ENCODE data around the gene NDUFS4.
"Not testable (repeated sequence)": the region's sequence is repeated elsewhere in the genome, so short reads cannot be mapped to it uniquely, and the experiment has no call there.

The NDUFS4 gene

DNA sequence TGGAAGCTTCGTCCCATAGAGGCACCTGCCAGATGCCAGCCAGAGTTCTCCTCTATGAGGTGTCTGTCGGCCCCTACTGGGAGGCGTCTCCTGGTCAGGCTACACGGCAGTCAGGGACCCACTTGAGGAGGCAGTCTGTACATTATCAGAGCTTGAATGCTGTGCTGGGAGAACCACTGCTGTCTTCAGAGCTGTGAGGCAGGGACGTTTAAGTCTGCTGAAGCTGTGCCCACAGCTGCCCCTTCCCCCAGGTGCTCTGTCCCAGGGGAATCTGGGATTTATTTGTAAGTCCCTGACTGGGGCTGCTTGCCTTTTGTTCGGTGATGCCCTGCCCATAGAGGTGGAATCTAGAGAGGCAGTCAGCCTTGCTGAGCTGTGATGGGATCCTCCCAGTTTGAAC lies 70.8 kb downstream of the NDUFS4 start:
- H3K27me3 ChIP-seq (ENCODE audit: control insufficient read depth in 1 of 2, insufficient read depth in 2 of 2, low read length in 2 of 2) = no peaks in the 10 kb centered on the region
- H3K27ac ChIP-seq (ENCODE audit: low read depth, low read length) = no peak overlapping the region
- H3K4me3 ChIP-seq (ENCODE audit: low read depth in 1 of 2, low read length in 2 of 2) = no peak overlapping the region
- H3K9ac ChIP-seq (ENCODE audit: low read depth in 1 of 2, low read length in 2 of 2) = no peak overlapping the region
- no peaks in the 10 kb centered on the region for H3K4me1 ChIP-seq (ENCODE audit: control insufficient read depth in 1 of 2, insufficient read depth in 2 of 2, low read length in 2 of 2)
- no peaks in the 10 kb centered on the region for H3K9me3 ChIP-seq (ENCODE audit: control insufficient read depth in 1 of 2, low read length in 2 of 2)
- H3K36me3 ChIP-seq (ENCODE audit: control insufficient read depth in 1 of 2, insufficient read depth in 2 of 2, low read length in 2 of 2) = peaks cover 0 to 15% of the 10 kb centered on the region in 2 donors

DNA sequence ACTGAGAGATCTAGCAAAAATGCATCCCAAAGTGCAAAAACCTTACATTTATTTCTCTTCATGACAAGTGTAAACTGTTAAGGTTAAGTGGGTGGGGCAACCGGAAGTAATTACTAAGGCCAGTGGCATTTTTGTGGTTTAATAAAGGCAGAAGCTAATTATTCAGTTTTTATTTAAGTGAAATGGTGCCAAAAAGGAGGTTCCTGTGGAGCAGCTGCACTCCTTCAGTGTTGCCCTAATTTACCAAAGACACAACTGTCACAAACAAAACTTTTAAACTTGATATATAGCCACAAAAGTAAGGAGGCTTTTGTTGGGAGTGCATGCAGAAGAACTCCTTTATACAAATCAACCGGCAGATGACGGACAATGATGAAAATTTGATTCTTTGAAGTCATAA lies 81.6 kb downstream of the NDUFS4 start:
- Histone ChIP-seq H3K9ac (ENCODE audit: low read depth in 1 of 2, low read length in 2 of 2) (no peak overlapping the region), H3K27ac (ENCODE audit: low read depth, low read length) (no peak overlapping the region), H3K9me3 (ENCODE audit: control insufficient read depth in 1 of 2, low read length in 2 of 2) (no peaks in the 10 kb centered on the region), H3K4me3 (ENCODE audit: low read depth in 1 of 2, low read length in 2 of 2) (no peak overlapping the region), H3K27me3 (ENCODE audit: control insufficient read depth in 1 of 2, insufficient read depth in 2 of 2, low read length in 2 of 2) (no peaks in the 10 kb centered on the region), H3K4me1 (ENCODE audit: control insufficient read depth in 1 of 2, insufficient read depth in 2 of 2, low read length in 2 of 2) (no peaks in the 10 kb centered on the region), H3K36me3 (ENCODE audit: control insufficient read depth in 1 of 2, insufficient read depth in 2 of 2, low read length in 2 of 2) (peaks cover 0 to 6% of the 10 kb centered on the region in 2 donors)

- Histone ChIP-seq H3K9ac (ENCODE audit: low read depth in 1 of 2, low read length in 2 of 2) (no peak overlapping the region), H3K9me3 (ENCODE audit: control insufficient read depth in 1 of 2, low read length in 2 of 2) (no peaks in the 10 kb centered on the region), H3K27ac (ENCODE audit: low read depth, low read length) (no peak overlapping the region), H3K4me3 (ENCODE audit: low read depth in 1 of 2, low read length in 2 of 2) (no peak overlapping the region), H3K27me3 (ENCODE audit: control insufficient read depth in 1 of 2, insufficient read depth in 2 of 2, low read length in 2 of 2) (no peaks in the 10 kb centered on the region), H3K36me3 (ENCODE audit: control insufficient read depth in 1 of 2, insufficient read depth in 2 of 2, low read length in 2 of 2) (peaks cover 0 to under 1% of the 10 kb centered on the region in 2 donors), H3K4me1 (ENCODE audit: control insufficient read depth in 1 of 2, insufficient read depth in 2 of 2, low read length in 2 of 2) (no peaks in the 10 kb centered on the region)
Observed at GRCh38 chr5:53643445-53643844, 83.0 kb downstream of the NDUFS4 start.

- no peak overlapping the region for H3K4me3 ChIP-seq (ENCODE audit: low read depth in 1 of 2, low read length in 2 of 2)
- no peaks in the 10 kb centered on the region for H3K4me1 ChIP-seq (ENCODE audit: control insufficient read depth in 1 of 2, insufficient read depth in 2 of 2, low read length in 2 of 2)
- H3K9me3 ChIP-seq (ENCODE audit: control insufficient read depth in 1 of 2, low read length in 2 of 2) = no peaks in the 10 kb centered on the region
- no peak overlapping the region for H3K9ac ChIP-seq (ENCODE audit: low read depth in 1 of 2, low read length in 2 of 2)
- peaks cover 0 to 11% of the 10 kb centered on the region in 2 donors for H3K36me3 ChIP-seq (ENCODE audit: control insufficient read depth in 1 of 2, insufficient read depth in 2 of 2, low read length in 2 of 2)
- no peak overlapping the region for H3K27ac ChIP-seq (ENCODE audit: low read depth, low read length)
- no peaks in the 10 kb centered on the region for H3K27me3 ChIP-seq (ENCODE audit: control insufficient read depth in 1 of 2, insufficient read depth in 2 of 2, low read length in 2 of 2)
Observed at GRCh38 chr5:53645078-53645477, 84.6 kb downstream of the NDUFS4 start.

DNA sequence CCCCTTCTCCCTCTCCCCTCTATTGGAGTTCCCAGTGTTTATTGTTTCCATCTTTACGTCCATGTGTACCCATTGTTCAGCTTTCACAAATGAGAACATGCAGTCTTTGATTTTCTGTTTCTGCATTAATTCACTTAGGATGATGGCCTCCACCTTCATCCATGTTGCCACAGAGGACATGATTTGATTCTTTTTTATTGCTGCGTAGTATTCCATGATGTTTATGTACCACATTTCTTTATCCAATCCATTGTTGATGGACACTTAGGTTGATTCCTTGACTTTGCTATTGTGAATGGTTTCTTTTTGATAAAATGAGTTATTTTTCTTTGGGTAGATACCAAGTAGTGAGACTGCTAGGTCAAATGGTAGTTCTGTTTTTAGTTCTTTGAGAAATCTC lies 88.9 kb downstream of the NDUFS4 start:
- no peaks in the 10 kb centered on the region for H3K9me3 ChIP-seq (ENCODE audit: control insufficient read depth in 1 of 2, low read length in 2 of 2)
- H3K27me3 ChIP-seq (ENCODE audit: control insufficient read depth in 1 of 2, insufficient read depth in 2 of 2, low read length in 2 of 2) = no peaks in the 10 kb centered on the region
- no peak overlapping the region for H3K27ac ChIP-seq (ENCODE audit: low read depth, low read length)

GRCh38 chr5:53660573-53660972 lies 100.1 kb downstream of the NDUFS4 start:
- not testable (repeated sequence) for H3K9ac ChIP-seq (ENCODE audit: low read depth in 1 of 2, low read length in 2 of 2); H3K27ac ChIP-seq (ENCODE audit: low read depth, low read length); H3K27me3 ChIP-seq (ENCODE audit: control insufficient read depth in 1 of 2, insufficient read depth in 2 of 2, low read length in 2 of 2); H3K9me3 ChIP-seq (ENCODE audit: control insufficient read depth in 1 of 2, low read length in 2 of 2); H3K36me3 ChIP-seq (ENCODE audit: control insufficient read depth in 1 of 2, insufficient read depth in 2 of 2, low read length in 2 of 2); H3K4me1 ChIP-seq (ENCODE audit: control insufficient read depth in 1 of 2, insufficient read depth in 2 of 2, low read length in 2 of 2); H3K4me3 ChIP-seq (ENCODE audit: low read depth in 1 of 2, low read length in 2 of 2)

More for the DNA sequence above, 88.9 kb downstream of the NDUFS4 start:
- Histone ChIP-seq H3K36me3 (ENCODE audit: control insufficient read depth in 1 of 2, insufficient read depth in 2 of 2, low read length in 2 of 2) (peaks cover 0 to 15% of the 10 kb centered on the region in 2 donors), H3K9ac (ENCODE audit: low read depth in 1 of 2, low read length in 2 of 2) (no peak overlapping the region), H3K4me3 (ENCODE audit: low read depth in 1 of 2, low read length in 2 of 2) (no peak overlapping the region), H3K4me1 (ENCODE audit: control insufficient read depth in 1 of 2, insufficient read depth in 2 of 2, low read length in 2 of 2) (no peaks in the 10 kb centered on the region)

DNA sequence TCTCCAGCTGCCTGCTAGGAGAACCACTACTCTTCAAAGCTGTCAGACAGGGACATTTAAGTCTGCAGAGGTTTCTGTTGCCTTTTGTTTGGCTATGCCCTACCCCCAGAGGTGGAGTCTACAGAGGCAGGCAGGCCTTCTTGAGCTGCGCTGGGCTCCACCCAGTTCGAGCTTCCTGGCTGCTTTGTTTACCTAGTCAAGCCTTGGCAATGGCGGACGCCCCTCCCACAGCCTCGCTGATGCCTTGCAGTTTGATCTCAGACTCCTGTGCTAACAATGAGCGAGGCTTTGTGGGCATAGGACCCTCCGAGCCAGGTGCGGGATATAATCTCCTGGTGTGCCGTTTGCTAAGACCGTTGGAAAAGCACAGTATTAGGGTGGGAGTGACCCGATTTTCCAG lies 104.9 kb downstream of the NDUFS4 start:
- H3K9ac ChIP-seq (ENCODE audit: low read depth in 1 of 2, low read length in 2 of 2); H3K9me3 ChIP-seq (ENCODE audit: control insufficient read depth in 1 of 2, low read length in 2 of 2); H3K36me3 ChIP-seq (ENCODE audit: control insufficient read depth in 1 of 2, insufficient read depth in 2 of 2, low read length in 2 of 2); H3K4me1 ChIP-seq (ENCODE audit: control insufficient read depth in 1 of 2, insufficient read depth in 2 of 2, low read length in 2 of 2); H3K4me3 ChIP-seq (ENCODE audit: low read depth in 1 of 2, low read length in 2 of 2); H3K27me3 ChIP-seq (ENCODE audit: control insufficient read depth in 1 of 2, insufficient read depth in 2 of 2, low read length in 2 of 2); H3K27ac ChIP-seq (ENCODE audit: low read depth, low read length): not testable (repeated sequence)

DNA sequence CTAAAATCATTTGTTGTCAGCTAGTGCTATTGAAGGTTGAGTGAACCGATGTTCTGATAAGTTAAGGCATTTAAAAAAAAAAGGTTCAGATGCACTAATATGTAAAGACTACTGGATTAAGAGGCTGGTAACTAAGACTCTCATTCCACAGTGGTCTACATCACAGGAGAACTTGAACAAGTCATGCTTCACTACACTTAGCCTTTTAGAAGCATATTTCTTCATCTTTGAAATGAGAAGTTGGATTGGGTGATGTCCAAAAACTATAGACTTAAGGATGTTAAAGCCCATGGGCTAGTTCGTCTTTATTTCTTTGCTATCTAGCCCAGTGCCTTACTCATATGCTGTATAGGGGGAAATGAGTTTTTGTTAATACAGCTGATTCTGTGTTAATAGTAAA lies 107.2 kb downstream of the NDUFS4 start:
- Histone ChIP-seq H3K4me1 (ENCODE audit: control insufficient read depth in 1 of 2, insufficient read depth in 2 of 2, low read length in 2 of 2) (no peaks in the 10 kb centered on the region), H3K27ac (ENCODE audit: low read depth, low read length) (no peak overlapping the region), H3K9me3 (ENCODE audit: control insufficient read depth in 1 of 2, low read length in 2 of 2) (no peaks in the 10 kb centered on the region), H3K4me3 (ENCODE audit: low read depth in 1 of 2, low read length in 2 of 2) (no peak overlapping the region), H3K27me3 (ENCODE audit: control insufficient read depth in 1 of 2, insufficient read depth in 2 of 2, low read length in 2 of 2) (no peaks in the 10 kb centered on the region), H3K9ac (ENCODE audit: low read depth in 1 of 2, low read length in 2 of 2) (no peak overlapping the region), H3K36me3 (ENCODE audit: control insufficient read depth in 1 of 2, insufficient read depth in 2 of 2, low read length in 2 of 2) (peaks cover 4 to 5% of the 10 kb centered on the region in 2 donors)

DNA sequence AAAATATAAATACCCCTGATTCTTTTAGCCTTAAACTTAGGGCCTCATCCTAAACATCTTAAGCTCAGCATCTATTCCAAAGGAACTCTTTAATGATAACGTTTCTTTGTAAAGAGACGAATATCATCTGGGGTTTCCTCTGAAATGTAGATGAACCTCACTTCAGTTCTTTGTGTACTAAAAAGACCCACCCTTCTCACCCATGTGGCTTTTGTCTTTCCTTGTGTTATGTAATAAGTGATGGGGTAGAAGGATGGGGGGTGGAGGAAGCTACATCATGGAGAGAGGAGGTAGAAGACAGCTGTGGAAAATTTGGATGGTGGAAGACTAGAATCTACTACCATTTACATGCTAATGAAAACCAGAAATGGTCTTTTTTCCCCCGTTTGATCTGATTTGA lies 111.0 kb downstream of the NDUFS4 start:
- no peaks in the 10 kb centered on the region for H3K4me1 ChIP-seq (ENCODE audit: control insufficient read depth in 1 of 2, insufficient read depth in 2 of 2, low read length in 2 of 2)
- no peaks in the 10 kb centered on the region for H3K9me3 ChIP-seq (ENCODE audit: control insufficient read depth in 1 of 2, low read length in 2 of 2)
- peaks cover under 1 to 4% of the 10 kb centered on the region in 2 donors for H3K36me3 ChIP-seq (ENCODE audit: control insufficient read depth in 1 of 2, insufficient read depth in 2 of 2, low read length in 2 of 2)
- H3K27ac ChIP-seq (ENCODE audit: low read depth, low read length) = no peak overlapping the region
- no peaks in the 10 kb centered on the region for H3K27me3 ChIP-seq (ENCODE audit: control insufficient read depth in 1 of 2, insufficient read depth in 2 of 2, low read length in 2 of 2)
- no peak overlapping the region for H3K9ac ChIP-seq (ENCODE audit: low read depth in 1 of 2, low read length in 2 of 2)
- H3K4me3 ChIP-seq (ENCODE audit: low read depth in 1 of 2, low read length in 2 of 2) = no peak overlapping the region

DNA sequence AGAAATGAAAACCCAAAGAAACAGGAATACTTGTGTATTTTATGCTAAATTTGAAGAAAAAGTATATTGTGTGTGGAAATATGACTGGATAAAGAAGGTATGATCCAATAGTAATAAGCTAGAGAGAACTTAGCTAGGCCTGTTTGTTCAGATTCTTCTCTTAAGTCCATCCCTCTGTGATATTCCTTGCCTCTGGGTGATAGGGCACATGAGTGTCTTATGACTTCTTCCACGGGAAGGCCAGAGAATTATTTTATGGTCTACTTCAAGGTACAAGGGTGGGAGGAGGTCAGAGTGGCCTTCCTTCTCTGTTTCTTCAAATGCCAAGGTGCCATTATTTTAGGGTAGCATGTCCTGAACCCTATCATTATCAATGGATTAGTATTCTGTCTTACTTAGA lies 113.7 kb downstream of the NDUFS4 start:
- no peak overlapping the region for H3K4me3 ChIP-seq (ENCODE audit: low read depth in 1 of 2, low read length in 2 of 2)
- no peaks in the 10 kb centered on the region for H3K9me3 ChIP-seq (ENCODE audit: control insufficient read depth in 1 of 2, low read length in 2 of 2)
- H3K27ac ChIP-seq (ENCODE audit: low read depth, low read length) = no peak overlapping the region
- H3K9ac ChIP-seq (ENCODE audit: low read depth in 1 of 2, low read length in 2 of 2) = no peak overlapping the region
- peaks cover 0 to 4% of the 10 kb centered on the region in 2 donors for H3K36me3 ChIP-seq (ENCODE audit: control insufficient read depth in 1 of 2, insufficient read depth in 2 of 2, low read length in 2 of 2)
- no peaks in the 10 kb centered on the region for H3K27me3 ChIP-seq (ENCODE audit: control insufficient read depth in 1 of 2, insufficient read depth in 2 of 2, low read length in 2 of 2)
- H3K4me1 ChIP-seq (ENCODE audit: control insufficient read depth in 1 of 2, insufficient read depth in 2 of 2, low read length in 2 of 2) = no peaks in the 10 kb centered on the region

DNA sequence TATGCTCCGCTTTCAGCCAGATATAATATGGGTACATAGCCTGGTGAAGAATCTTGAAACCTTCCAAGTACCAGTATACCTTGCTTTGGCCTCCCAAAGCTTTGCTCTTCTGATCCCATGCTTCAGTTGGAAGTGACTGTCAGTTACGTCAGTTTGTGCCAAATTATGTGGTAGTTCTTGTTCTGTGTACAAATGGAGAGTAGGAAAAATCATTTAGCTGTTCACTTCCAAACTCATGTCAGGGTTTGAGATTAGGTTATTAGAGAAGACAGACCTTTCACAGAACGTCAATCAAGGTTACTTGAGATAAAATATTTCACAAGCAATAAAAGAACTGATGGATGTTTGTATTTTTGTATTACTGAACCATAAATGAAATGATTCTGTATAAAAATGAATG lies 117.2 kb downstream of the NDUFS4 start:
- no peak overlapping the region for H3K27ac ChIP-seq (ENCODE audit: low read depth, low read length)
- peaks cover 2 to 4% of the 10 kb centered on the region in 2 donors for H3K36me3 ChIP-seq (ENCODE audit: control insufficient read depth in 1 of 2, insufficient read depth in 2 of 2, low read length in 2 of 2)
- H3K9me3 ChIP-seq (ENCODE audit: control insufficient read depth in 1 of 2, low read length in 2 of 2) = no peaks in the 10 kb centered on the region
- H3K4me1 ChIP-seq (ENCODE audit: control insufficient read depth in 1 of 2, insufficient read depth in 2 of 2, low read length in 2 of 2) = no peaks in the 10 kb centered on the region
- H3K9ac ChIP-seq (ENCODE audit: low read depth in 1 of 2, low read length in 2 of 2) = no peak overlapping the region
- no peaks in the 10 kb centered on the region for H3K27me3 ChIP-seq (ENCODE audit: control insufficient read depth in 1 of 2, insufficient read depth in 2 of 2, low read length in 2 of 2)
- H3K4me3 ChIP-seq (ENCODE audit: low read depth in 1 of 2, low read length in 2 of 2) = no peak overlapping the region

All from duodenal mucosa (tissue), 2 donors.